ENCODE data around the gene LUC7L3. TPM values are rescaled to one million over a fixed set of nuclear protein-coding genes. Genes with fewer than 3 reads are reported as not detected.

LUC7L3 gene
- polyA plus RNA-seq, 3 donors, result 14.6 to 49.8 (median 17.1) TPM

DNA sequence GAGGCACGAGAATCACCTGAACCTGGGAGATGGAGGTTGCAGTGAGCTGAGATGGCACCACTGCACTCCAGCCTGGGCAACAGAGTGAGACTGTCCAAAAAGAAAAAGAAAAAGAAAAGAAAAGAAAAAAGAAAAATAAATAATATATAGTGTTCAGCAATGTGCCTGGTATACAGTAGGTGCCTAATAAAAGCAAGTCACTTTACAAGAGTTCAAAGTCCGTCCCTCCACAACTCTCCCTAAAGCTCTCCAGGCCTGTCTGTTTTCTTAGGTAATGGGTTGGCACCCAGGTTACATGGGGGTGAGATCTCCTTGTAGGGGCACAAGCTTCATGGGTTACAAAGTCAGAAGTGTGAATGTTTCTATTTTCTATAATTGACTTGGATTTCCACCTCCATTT is 64.5 kb downstream of the LUC7L3 start:
- no peak for DNase-seq
- no CpG with 5 or more reads among the region's 2 CpGs for WGBS (ENCODE audit: insufficient coverage)
- intact Hi-C loops (cut with micrococcal nuclease), result loop anchor here (1.0 to 2.0 kb wide), 3 partner anchors 57 to 173 kb away; no protein-coding TSS in a partner anchor
- Histone ChIP-seq H3K36me3 (replicated peaks in 1 of 2; ENCODE audit: control insufficient read depth in 1 of 2, insufficient read depth in 2 of 2, low read length in 2 of 2) (no peaks in the 10 kb centered on the region), H3K27ac (ENCODE audit: low read depth in 1 of 2, low read length in 2 of 2) (no peak overlapping the region), H2AFZ (ENCODE audit: insufficient read depth, low read depth, low read length, poor library complexity, severe bottlenecking) (no peak overlapping the region), H3K9me3 (replicated peaks in 1 of 2; ENCODE audit: control insufficient read depth in 1 of 2, insufficient read depth in 1 of 2, low read length in 2 of 2) (no peaks in the 10 kb centered on the region), H3K4me2 (replicated peaks; ENCODE audit: extremely low read depth, low read length, poor library complexity, severe bottlenecking) (no peak overlapping the region), H3K9ac (ENCODE audit: insufficient read depth, low read length, poor library complexity, severe bottlenecking) (no peak overlapping the region), H4K20me1 (ENCODE audit: insufficient read depth, low read length) (no peaks in the 10 kb centered on the region), H3K4me1 (ENCODE audit: control insufficient read depth in 1 of 2, insufficient read depth in 2 of 2, low read length in 2 of 2) (peaks cover 0 to 3% of the 10 kb centered on the region in 2 donors), H3K79me2 (ENCODE audit: insufficient read depth, low read length) (no peaks in the 10 kb centered on the region), H3K27me3 (ENCODE audit: control insufficient read depth in 2 of 2, insufficient read depth in 2 of 2, low read length in 2 of 2) (peaks cover 0 to 6% of the 10 kb centered on the region in 2 donors), H3K4me3 (replicated peaks in 1 of 3; ENCODE audit: low read depth in 2 of 3, low read length in 3 of 3) (no peak overlapping the region)
- Mint-ChIP-seq H3K27me3 (ENCODE audit: low read depth in 3 of 3) (peaks cover 6 to 23% (median 14%) of the 10 kb centered on the region in 3 donors), H3K4me1 (peaks cover 9% of the 10 kb centered on the region), H3K27ac (no peak overlapping the region), H3K4me3 (no peak overlapping the region), H3K36me3 (no peaks in the 10 kb centered on the region), H3K9me3 (peaks cover 0 to 3% (median 0%) of the 10 kb centered on the region in 7 donors)
- TF ChIP-seq, protein P1, sequence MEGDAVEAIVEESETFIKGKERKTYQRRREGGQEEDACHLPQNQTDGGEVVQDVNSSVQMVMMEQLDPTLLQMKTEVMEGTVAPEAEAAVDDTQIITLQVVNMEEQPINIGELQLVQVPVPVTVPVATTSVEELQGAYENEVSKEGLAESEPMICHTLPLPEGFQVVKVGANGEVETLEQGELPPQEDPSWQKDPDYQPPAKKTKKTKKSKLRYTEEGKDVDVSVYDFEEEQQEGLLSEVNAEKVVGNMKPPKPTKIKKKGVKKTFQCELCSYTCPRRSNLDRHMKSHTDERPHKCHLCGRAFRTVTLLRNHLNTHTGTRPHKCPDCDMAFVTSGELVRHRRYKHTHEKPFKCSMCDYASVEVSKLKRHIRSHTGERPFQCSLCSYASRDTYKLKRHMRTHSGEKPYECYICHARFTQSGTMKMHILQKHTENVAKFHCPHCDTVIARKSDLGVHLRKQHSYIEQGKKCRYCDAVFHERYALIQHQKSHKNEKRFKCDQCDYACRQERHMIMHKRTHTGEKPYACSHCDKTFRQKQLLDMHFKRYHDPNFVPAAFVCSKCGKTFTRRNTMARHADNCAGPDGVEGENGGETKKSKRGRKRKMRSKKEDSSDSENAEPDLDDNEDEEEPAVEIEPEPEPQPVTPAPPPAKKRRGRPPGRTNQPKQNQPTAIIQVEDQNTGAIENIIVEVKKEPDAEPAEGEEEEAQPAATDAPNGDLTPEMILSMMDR (IDR thresholded peaks at IDR 0.05), result no peak

DNA sequence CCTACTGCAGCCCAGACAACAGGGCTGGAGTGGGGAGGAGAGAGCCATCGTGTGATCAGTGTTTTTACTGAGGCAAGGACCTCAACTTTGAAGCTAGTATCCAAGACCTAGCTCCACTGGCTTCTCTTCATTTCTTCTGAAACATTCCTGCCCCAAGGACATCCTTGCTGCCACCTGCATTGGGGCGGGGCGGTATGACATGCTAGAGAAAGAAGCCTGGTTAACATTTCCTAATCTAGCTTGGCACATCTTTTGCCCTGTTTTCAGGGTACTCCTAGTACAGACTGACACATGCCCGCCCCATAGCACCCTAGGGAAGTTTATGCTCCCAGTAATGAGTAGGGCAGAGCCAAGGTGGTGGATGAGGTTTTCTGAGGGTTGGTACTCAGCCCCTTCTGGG is 65.7 kb downstream of the LUC7L3 start:
- TF ChIP-seq, protein P1 (IDR thresholded peaks at IDR 0.05), result no peak
- H3K4me3 ChIP-seq (replicated peaks in 1 of 3; ENCODE audit: low read depth in 2 of 3, low read length in 3 of 3), result no peak overlapping the region
- peaks cover 6 to 8% of the 10 kb centered on the region in 2 donors for H3K4me1 ChIP-seq (ENCODE audit: control insufficient read depth in 1 of 2, insufficient read depth in 2 of 2, low read length in 2 of 2)
- H3K79me2 ChIP-seq (ENCODE audit: insufficient read depth, low read length), result no peaks in the 10 kb centered on the region
- H3K27me3 Mint-ChIP-seq (ENCODE audit: low read depth in 3 of 3), result peaks cover 6 to 23% (median 14%) of the 10 kb centered on the region in 3 donors
- 53% methylated on average over 3 of the region's 4 CpGs for WGBS (ENCODE audit: insufficient coverage)
- peaks cover 0 to 3% (median 0%) of the 10 kb centered on the region in 7 donors for H3K9me3 Mint-ChIP-seq
- H3K4me3 Mint-ChIP-seq, result no peak overlapping the region
- no peak overlapping the region for H3K27ac ChIP-seq (ENCODE audit: low read depth in 1 of 2, low read length in 2 of 2)
- peaks cover 11% of the 10 kb centered on the region for H3K4me1 Mint-ChIP-seq
- no peak overlapping the region for H3K4me2 ChIP-seq (replicated peaks; ENCODE audit: extremely low read depth, low read length, poor library complexity, severe bottlenecking)
- H4K20me1 ChIP-seq (ENCODE audit: insufficient read depth, low read length), result no peaks in the 10 kb centered on the region
- no peak overlapping the region for H3K9ac ChIP-seq (ENCODE audit: insufficient read depth, low read length, poor library complexity, severe bottlenecking)
- H3K27ac Mint-ChIP-seq, result no peak overlapping the region
- peaks cover 0 to 6% of the 10 kb centered on the region in 2 donors for H3K27me3 ChIP-seq (ENCODE audit: control insufficient read depth in 2 of 2, insufficient read depth in 2 of 2, low read length in 2 of 2)
- DNase-seq, result no peak
- intact Hi-C loops (cut with micrococcal nuclease), result loop anchor here in 1 of 2 donors (5.0 kb wide), 1 partner anchor 172 kb away; no protein-coding TSS in a partner anchor
- no peaks in the 10 kb centered on the region for H3K36me3 Mint-ChIP-seq
- no peaks in the 10 kb centered on the region for H3K36me3 ChIP-seq (replicated peaks in 1 of 2; ENCODE audit: control insufficient read depth in 1 of 2, insufficient read depth in 2 of 2, low read length in 2 of 2)
- peak overlapping the region; percentile 2 for H2AFZ ChIP-seq (ENCODE audit: insufficient read depth, low read depth, low read length, poor library complexity, severe bottlenecking)
- no peaks in the 10 kb centered on the region for H3K9me3 ChIP-seq (replicated peaks in 1 of 2; ENCODE audit: control insufficient read depth in 1 of 2, insufficient read depth in 1 of 2, low read length in 2 of 2)

Measured in CD14-positive monocyte (primary cell).